ENCODE results near the gene FEZF1. TPM values are rescaled to one million over a fixed set of nuclear protein-coding genes. Genes with fewer than 3 reads are reported as not detected.

FEZF1 gene
- total and polyA plus RNA-seq, 8 donors: not detected

DNA sequence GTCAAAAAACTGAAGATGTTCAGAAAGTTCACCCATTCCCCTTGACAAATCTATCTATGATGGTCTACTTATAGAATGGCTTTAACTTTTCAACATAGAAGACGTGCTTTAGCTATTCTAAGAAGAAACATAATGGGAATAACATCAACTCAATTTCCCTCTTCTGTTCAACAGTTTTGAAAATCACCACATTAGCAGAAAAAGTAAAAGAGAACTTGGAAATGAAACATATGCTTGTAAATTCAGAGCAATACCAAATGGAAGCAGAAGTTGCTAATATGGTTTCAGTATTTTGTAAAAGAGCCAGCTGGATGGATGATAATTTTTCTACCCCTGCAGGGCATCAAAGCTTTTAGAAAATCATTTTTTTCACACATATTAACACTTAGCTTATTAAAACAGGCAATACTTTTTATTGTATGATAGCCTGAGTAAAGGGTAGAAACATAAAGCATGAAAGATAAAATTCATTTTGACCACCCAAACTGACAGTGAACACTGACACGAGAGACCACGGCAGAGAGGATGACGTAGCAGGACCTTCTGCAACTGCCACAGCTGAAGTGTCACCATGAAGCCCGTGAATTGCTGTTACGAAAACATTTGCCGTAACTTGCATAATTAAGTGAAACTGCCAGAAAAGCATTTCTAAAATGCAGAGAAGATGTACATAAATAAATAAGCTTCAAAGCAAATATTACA, 39.2 kb upstream of the FEZF1 start:
- Histone ChIP-seq H3K27me3 (no peaks in the 10 kb centered on the region), H3K4me1 (no peaks in the 10 kb centered on the region), H3K9me3 (no peaks in the 10 kb centered on the region), H3K4me3 (no peak overlapping the region), H3K36me3 (peaks cover 0 to 7% (median 5%) of the 10 kb centered on the region in 4 donors), H3K27ac (no peak overlapping the region)
- 84 to 92% (median 89%) methylated on average over 7 of the region's 7 CpGs for WGBS, 5 donors
- intact Hi-C loops (cut with DNase I; ENCODE audit: low total_unique reads): no loop called here
- DNase-seq: no peak
- TF ChIP-seq POLR2A (IDR thresholded peaks at IDR 0.05) (no peak), POLR2AphosphoS5 (IDR thresholded peaks at IDR 0.05) (no peak), EP300 (IDR thresholded peaks at IDR 0.05) (no peak)
- TF ChIP-seq, protein P1, sequence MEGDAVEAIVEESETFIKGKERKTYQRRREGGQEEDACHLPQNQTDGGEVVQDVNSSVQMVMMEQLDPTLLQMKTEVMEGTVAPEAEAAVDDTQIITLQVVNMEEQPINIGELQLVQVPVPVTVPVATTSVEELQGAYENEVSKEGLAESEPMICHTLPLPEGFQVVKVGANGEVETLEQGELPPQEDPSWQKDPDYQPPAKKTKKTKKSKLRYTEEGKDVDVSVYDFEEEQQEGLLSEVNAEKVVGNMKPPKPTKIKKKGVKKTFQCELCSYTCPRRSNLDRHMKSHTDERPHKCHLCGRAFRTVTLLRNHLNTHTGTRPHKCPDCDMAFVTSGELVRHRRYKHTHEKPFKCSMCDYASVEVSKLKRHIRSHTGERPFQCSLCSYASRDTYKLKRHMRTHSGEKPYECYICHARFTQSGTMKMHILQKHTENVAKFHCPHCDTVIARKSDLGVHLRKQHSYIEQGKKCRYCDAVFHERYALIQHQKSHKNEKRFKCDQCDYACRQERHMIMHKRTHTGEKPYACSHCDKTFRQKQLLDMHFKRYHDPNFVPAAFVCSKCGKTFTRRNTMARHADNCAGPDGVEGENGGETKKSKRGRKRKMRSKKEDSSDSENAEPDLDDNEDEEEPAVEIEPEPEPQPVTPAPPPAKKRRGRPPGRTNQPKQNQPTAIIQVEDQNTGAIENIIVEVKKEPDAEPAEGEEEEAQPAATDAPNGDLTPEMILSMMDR (IDR thresholded peaks at IDR 0.05): no peak

DNA sequence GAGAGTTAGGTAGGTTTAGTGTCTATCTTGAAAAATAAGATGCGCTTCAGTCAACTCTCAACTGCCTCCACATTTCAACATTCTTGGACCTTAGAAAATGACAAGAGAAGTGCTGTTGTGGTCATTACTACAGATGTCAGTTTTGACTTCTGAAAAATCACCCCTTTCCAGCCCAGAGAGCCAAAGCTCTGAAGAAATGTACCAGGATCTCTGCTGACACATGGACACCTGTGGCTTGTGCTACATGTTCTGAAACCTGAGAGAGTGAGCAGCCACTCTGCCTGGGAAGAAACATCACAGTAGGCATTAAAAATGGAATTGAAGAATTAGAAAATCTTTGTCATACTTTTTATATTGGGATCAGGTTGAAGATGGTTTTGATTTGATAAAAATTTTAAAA, 35.9 kb upstream of the FEZF1 start:
- intact Hi-C loops (cut with DNase I; ENCODE audit: low total_unique reads): no loop called here
- WGBS, 5 donors: 94 to 100% (median 100%) methylated on average over 1 of the region's 1 CpG

GRCh38 chr7:122339145-122339904, 34.8 kb upstream of the FEZF1 start:
- no peak overlapping the region for H3K4me3 ChIP-seq
- H3K36me3 ChIP-seq: no peaks in the 10 kb centered on the region
- intact Hi-C loops (cut with DNase I; ENCODE audit: low total_unique reads): no loop called here
- H3K27me3 ChIP-seq: no peaks in the 10 kb centered on the region
- DNase-seq: no peak
- no peaks in the 10 kb centered on the region for H3K9me3 ChIP-seq
- TF ChIP-seq EP300 (IDR thresholded peaks at IDR 0.05) (no peak), POLR2A (IDR thresholded peaks at IDR 0.05) (no peak), POLR2AphosphoS5 (IDR thresholded peaks at IDR 0.05) (no peak)
- TF ChIP-seq, protein P1 (IDR thresholded peaks at IDR 0.05): no peak
- 76 to 92% (median 89%) methylated on average over 6 of the region's 6 CpGs for WGBS, 5 donors
- H3K4me1 ChIP-seq: no peaks in the 10 kb centered on the region
- H3K27ac ChIP-seq: no peak overlapping the region

More for the DNA sequence above, 35.9 kb upstream of the FEZF1 start:
- no peak for DNase-seq
- Histone ChIP-seq H3K36me3 (peaks cover 0 to 6% (median 5%) of the 10 kb centered on the region in 4 donors), H3K4me1 (no peaks in the 10 kb centered on the region), H3K27ac (no peak overlapping the region), H3K27me3 (no peaks in the 10 kb centered on the region), H3K4me3 (no peak overlapping the region), H3K9me3 (no peaks in the 10 kb centered on the region)
- TF ChIP-seq, protein P1 (IDR thresholded peaks at IDR 0.05): no peak
- TF ChIP-seq POLR2A (IDR thresholded peaks at IDR 0.05): no peak
- TF ChIP-seq POLR2AphosphoS5 (IDR thresholded peaks at IDR 0.05): no peak

GRCh38 chr7:122337011-122337410, 32.5 kb upstream of the FEZF1 start:
- Histone ChIP-seq H3K36me3 (no peaks in the 10 kb centered on the region), H3K9me3 (no peaks in the 10 kb centered on the region), H3K4me1 (no peaks in the 10 kb centered on the region), H3K4me3 (no peak overlapping the region), H3K27ac (no peak overlapping the region), H3K27me3 (no peaks in the 10 kb centered on the region)
- intact Hi-C loops (cut with DNase I; ENCODE audit: low total_unique reads): no loop called here
- TF ChIP-seq, protein P1 (IDR thresholded peaks at IDR 0.05): no peak
- no peak for TF ChIP-seq POLR2AphosphoS5 (IDR thresholded peaks at IDR 0.05)
- TF ChIP-seq POLR2A (IDR thresholded peaks at IDR 0.05): no peak
- TF ChIP-seq EP300 (IDR thresholded peaks at IDR 0.05): no peak
- DNase-seq: no peak
- WGBS, 5 donors: 73 to 92% (median 81%) methylated on average over 2 of the region's 2 CpGs

All from stomach (tissue), 9 donors.